Mucosa of rectum (tissue), 2 donors: ENCODE measurements around the gene DQX1.

Experiments
- H3K27ac ChIP-seq, 2 donors: one replicate each; pipeline ENCODE4 v1.7.0; 2013; ENCODE audit warnings: inconsistent platforms in 2 of 2, low read depth in 2 of 2, low read length in 2 of 2
- H3K27me3 ChIP-seq, 2 donors: one replicate each; pipeline ENCODE4 v1.7.0; 2013; ENCODE audit warnings: low read length in 2 of 2; ENCODE audit not compliant: control insufficient read depth in 2 of 2, insufficient read depth in 2 of 2
- H3K36me3 ChIP-seq, 2 donors: one replicate each; pipeline ENCODE4 v1.7.0; 2013; ENCODE audit warnings: low read length in 2 of 2; ENCODE audit not compliant: control insufficient read depth in 2 of 2, insufficient read depth in 2 of 2
- H3K4me1 ChIP-seq, 2 donors: one replicate each; pipeline ENCODE4 v1.7.0; 2013; ENCODE audit warnings: low read length in 2 of 2, mild to moderate bottlenecking in 1 of 2; ENCODE audit not compliant: control insufficient read depth in 2 of 2, insufficient read depth in 2 of 2
- H3K4me3 ChIP-seq, 2 donors: one replicate each; pipeline ENCODE4 v1.7.0; 2013; ENCODE audit warnings: low read length in 2 of 2
- H3K9ac ChIP-seq, 2 donors: one replicate each; pipeline ENCODE4 v1.7.0; 2013; ENCODE audit warnings: low read length in 2 of 2, low read depth in 1 of 2, mild to moderate bottlenecking in 1 of 2
- H3K9me3 ChIP-seq, 2 donors: one replicate each; pipeline ENCODE4 v1.7.0; 2013; ENCODE audit warnings: low read length in 2 of 2; ENCODE audit not compliant: control insufficient read depth in 2 of 2
- donor health status: healthy.
- donor health status: Normal muscosa, but diverticular disease.

Gene DQX1

GRCh38 chr2:74555610-74556103 lies 29.6 kb upstream of the DQX1 start:
- H3K9me3 ChIP-seq = no peaks in the 10 kb centered on the region
- peak overlapping the region; percentile 99 for H3K4me3 ChIP-seq
- H3K36me3 ChIP-seq = peaks cover 0 to 8% of the 10 kb centered on the region in 2 donors
- H3K27me3 ChIP-seq = no peaks in the 10 kb centered on the region
- H3K4me1 ChIP-seq = peaks cover 9 to 27% of the 10 kb centered on the region in 2 donors
- peak overlapping the region in 1 of 2 donors; percentile 85 for H3K27ac ChIP-seq
- H3K9ac ChIP-seq = peak overlapping the region; percentile 86 to 91

GRCh38 chr2:74554820-74555531 lies 28.9 kb upstream of the DQX1 start:
- Histone ChIP-seq H3K36me3 (peaks cover 0 to 8% of the 10 kb centered on the region in 2 donors), H3K27ac (peak overlapping the region; percentile 81 to 85), H3K27me3 (no peaks in the 10 kb centered on the region), H3K9ac (peak overlapping the region; percentile 86 to 91), H3K4me1 (peaks cover 12 to 21% of the 10 kb centered on the region in 2 donors), H3K4me3 (peak overlapping the region; percentile 99), H3K9me3 (no peaks in the 10 kb centered on the region)

GRCh38 chr2:74553892-74554819 lies 28.1 kb upstream of the DQX1 start, which contains the start of the genes DOK1 and LOXL3:
Gene DOK1, plus strand, starts transcription at chr2:74554720. Its CDS starts 35 bp downstream, at chr2:74554755.
Gene LOXL3, minus strand, starts transcription at chr2:74553942. Its CDS starts 1,308 bp downstream, at chr2:74552634.
- Histone ChIP-seq H3K9me3 (no peaks in the 10 kb centered on the region), H3K9ac (peak within 1 kb of the TSS; percentile 86 to 91), H3K27ac (peak within 1 kb of the TSS; percentile 81 to 85), H3K4me3 (peak within 1 kb of the TSS; percentile 99), H3K27me3 (no peaks in the 10 kb centered on the region), H3K36me3 (peaks cover 0 to 8% of the 10 kb centered on the region in 2 donors), H3K4me1 (peaks cover 18 to 20% of the 10 kb centered on the region in 2 donors)

DNA sequence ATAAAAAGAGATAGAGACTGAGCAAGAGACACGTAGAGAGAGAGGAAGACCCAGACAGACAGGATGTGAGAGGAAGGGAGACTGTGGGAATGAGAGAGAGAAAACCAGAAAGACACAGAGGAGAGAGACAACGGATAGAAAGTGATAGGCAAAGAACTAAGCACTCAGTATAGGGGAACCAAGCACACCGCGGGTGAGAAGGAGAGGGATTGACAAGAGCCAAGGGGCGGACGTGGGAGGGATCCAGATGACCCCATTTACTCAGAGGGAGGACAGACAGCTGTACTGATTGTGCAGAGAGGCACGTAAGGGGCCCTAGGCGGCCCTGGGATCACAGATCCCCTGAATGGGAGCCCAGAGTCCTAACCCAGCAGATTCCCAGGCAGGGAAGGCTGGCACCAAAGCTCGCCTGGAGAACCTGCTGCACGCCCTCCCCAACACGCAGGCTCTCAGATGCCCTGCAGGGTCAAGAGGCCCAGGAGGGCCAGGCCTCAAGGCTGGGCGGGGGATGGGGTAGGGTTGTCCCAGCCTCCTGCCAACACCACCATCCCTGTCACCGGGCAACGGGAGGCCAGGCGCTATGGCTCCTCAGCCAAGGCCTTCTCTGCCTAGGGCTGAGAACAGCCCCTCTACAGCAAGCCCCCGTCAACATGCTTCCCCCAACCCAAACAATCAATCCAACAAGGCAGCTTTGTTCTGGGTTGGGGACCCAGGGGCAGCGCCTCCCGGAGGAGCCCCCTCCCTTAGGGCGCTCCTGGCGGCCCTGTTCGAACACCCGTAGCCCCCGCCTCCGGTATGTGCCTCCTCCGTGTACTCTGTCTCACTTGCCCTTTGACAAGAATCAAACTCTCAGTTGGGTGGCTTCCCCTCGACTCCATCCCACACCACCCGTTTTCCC lies 27.1 kb upstream of the DQX1 start:
- Histone ChIP-seq H3K27ac (peak overlapping the region in 1 of 2 donors; percentile 85), H3K9me3 (no peaks in the 10 kb centered on the region), H3K4me3 (peak overlapping the region; percentile 99), H3K9ac (peak overlapping the region; percentile 41 to 86), H3K27me3 (no peaks in the 10 kb centered on the region), H3K4me1 (peaks cover 13 to 23% of the 10 kb centered on the region in 2 donors), H3K36me3 (peaks cover 0 to 8% of the 10 kb centered on the region in 2 donors)

- H3K9me3 ChIP-seq = no peaks in the 10 kb centered on the region
- H3K4me1 ChIP-seq = peaks cover 8 to 23% of the 10 kb centered on the region in 2 donors
- H3K4me3 ChIP-seq = no peak overlapping the region
- H3K9ac ChIP-seq = no peak overlapping the region
- no peaks in the 10 kb centered on the region for H3K27me3 ChIP-seq
- H3K36me3 ChIP-seq = peaks cover 0 to 7% of the 10 kb centered on the region in 2 donors
- H3K27ac ChIP-seq = no peak overlapping the region
These were observed 26.2 kb upstream of the DQX1 start for GRCh38 chr2:74551942-74552913.

- no peak overlapping the region for H3K4me3 ChIP-seq
- H3K27me3 ChIP-seq = no peaks in the 10 kb centered on the region
- H3K9ac ChIP-seq = no peak overlapping the region
- no peaks in the 10 kb centered on the region for H3K9me3 ChIP-seq
- no peak overlapping the region for H3K27ac ChIP-seq
- H3K36me3 ChIP-seq = peaks cover 0 to 3% of the 10 kb centered on the region in 2 donors
- H3K4me1 ChIP-seq = peaks cover 5 to 23% of the 10 kb centered on the region in 2 donors
These were observed 25.5 kb upstream of the DQX1 start for GRCh38 chr2:74551530-74551929.

GRCh38 chr2:74550231-74550630 lies 24.2 kb upstream of the DQX1 start:
- H3K4me3 ChIP-seq = no peak overlapping the region
- H3K4me1 ChIP-seq = peaks cover 5 to 23% of the 10 kb centered on the region in 2 donors
- H3K9me3 ChIP-seq = no peaks in the 10 kb centered on the region
- H3K9ac ChIP-seq = no peak overlapping the region
- H3K36me3 ChIP-seq = no peaks in the 10 kb centered on the region
- no peaks in the 10 kb centered on the region for H3K27me3 ChIP-seq
- no peak overlapping the region for H3K27ac ChIP-seq

- H3K9me3 ChIP-seq = no peaks in the 10 kb centered on the region
- H3K27ac ChIP-seq = peak overlapping the region; percentile 43 to 57
- H3K4me3 ChIP-seq = peak overlapping the region; percentile 66 to 67
- H3K27me3 ChIP-seq = no peaks in the 10 kb centered on the region
- peak overlapping the region; percentile 52 to 74 for H3K9ac ChIP-seq
- H3K36me3 ChIP-seq = no peaks in the 10 kb centered on the region
- peaks cover 5 to 23% of the 10 kb centered on the region in 2 donors for H3K4me1 ChIP-seq
These were observed 23.1 kb upstream of the DQX1 start for GRCh38 chr2:74548900-74549826.
